GM18873 (cell line): ENCODE data around the gene HS6ST2.

ENCODE experiments used
- ATAC-seq: cut with Tn5 transposase; IDR thresholded peaks from one replicate; pipeline ENCODE4 v1.9.1; 2021; ENCODE audit warnings: mild to moderate bottlenecking, moderate library complexity, moderate number of reproducible peaks; ENCODE audit not compliant: unreplicated experiment, low FRiP score

Gene HS6ST2

GRCh38 chrX:132692526-132692925 is 265.9 kb downstream of the HS6ST2 start:
- no peak for ATAC-seq

- ATAC-seq, result no peak
Observed at GRCh38 chrX:132692066-132692465, 266.4 kb downstream of the HS6ST2 start.

- ATAC-seq, result no peak
Observed at GRCh38 chrX:132689612-132690563, 268.5 kb downstream of the HS6ST2 start.

GRCh38 chrX:132685276-132685675 is 273.2 kb downstream of the HS6ST2 start:
- no peak for ATAC-seq

- no peak for ATAC-seq
Observed at GRCh38 chrX:132677233-132677716, 281.2 kb downstream of the HS6ST2 start.

GRCh38 chrX:132676561-132677186 is 281.8 kb downstream of the HS6ST2 start:
- no peak for ATAC-seq

- ATAC-seq, result no peak
Observed at GRCh38 chrX:132676102-132676501, 282.3 kb downstream of the HS6ST2 start.

GRCh38 chrX:132673331-132673730 is 285.1 kb downstream of the HS6ST2 start:
- no peak for ATAC-seq

GRCh38 chrX:132671229-132671641 is 287.2 kb downstream of the HS6ST2 start:
- ATAC-seq, result no peak

GRCh38 chrX:132669142-132669541 is 289.3 kb downstream of the HS6ST2 start:
- no peak for ATAC-seq

- ATAC-seq, result no peak
Observed at GRCh38 chrX:132668178-132668577, 290.3 kb downstream of the HS6ST2 start.

GRCh38 chrX:132665676-132666075 is 292.8 kb downstream of the HS6ST2 start:
- no peak for ATAC-seq

- ATAC-seq, result no peak
Observed at GRCh38 chrX:132664273-132664672, 294.2 kb downstream of the HS6ST2 start.

GRCh38 chrX:132662844-132663243 is 295.6 kb downstream of the HS6ST2 start:
- ATAC-seq, result no peak

GRCh38 chrX:132657876-132658275 is 300.6 kb downstream of the HS6ST2 start:
- no peak for ATAC-seq

GRCh38 chrX:132652871-132653270 is 305.6 kb downstream of the HS6ST2 start:
- no peak for ATAC-seq

GRCh38 chrX:132651421-132652086 is 306.9 kb downstream of the HS6ST2 start:
- no peak for ATAC-seq

- ATAC-seq, result no peak
Observed at GRCh38 chrX:132648895-132649294, 309.5 kb downstream of the HS6ST2 start.

- ATAC-seq, result no peak
Observed at GRCh38 chrX:132639446-132639845, 319.0 kb downstream of the HS6ST2 start.

- ATAC-seq, result no peak
Observed at GRCh38 chrX:132638313-132638712, 320.1 kb downstream of the HS6ST2 start.

- no peak for ATAC-seq
Observed at GRCh38 chrX:132636080-132636479, 322.3 kb downstream of the HS6ST2 start.
